ENCODE data around the gene DOK4.

The DOK4 gene

DNA sequence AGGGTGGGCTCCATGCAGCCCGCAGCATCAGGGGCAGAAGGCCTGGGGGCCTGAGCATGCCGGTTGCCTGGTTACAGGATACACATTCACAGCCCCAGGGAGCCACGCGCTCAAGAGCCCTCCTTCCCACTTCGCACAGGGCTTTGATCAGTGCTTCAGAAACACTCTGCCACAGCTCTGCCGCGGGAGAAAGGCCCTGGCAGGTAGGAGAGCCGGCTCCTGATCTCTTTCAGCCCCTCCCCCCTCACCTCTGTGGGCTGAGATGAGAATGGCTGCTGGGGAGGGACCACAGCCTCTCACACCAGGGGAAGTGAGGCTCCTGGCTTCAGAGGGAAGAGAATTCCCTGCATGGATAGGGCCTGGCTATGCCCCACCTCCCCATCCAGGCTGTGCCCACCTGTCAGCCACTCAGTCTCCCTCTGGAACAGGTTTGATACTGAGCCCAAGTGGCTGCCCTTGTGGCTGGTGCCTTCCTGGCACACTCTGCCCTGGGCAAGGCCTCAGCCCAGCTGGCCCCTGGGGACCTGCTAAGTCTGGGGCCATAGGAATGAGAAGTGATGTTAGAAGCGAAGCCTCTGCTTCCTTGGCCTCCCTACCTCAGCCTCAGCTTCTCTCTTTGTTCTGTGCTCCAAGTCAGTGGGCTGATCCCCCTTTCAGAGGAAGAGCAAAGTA is 8.6 kb downstream of the DOK4 start:
- DNase-seq (ENCODE audit: low spot score): no peak

DNA sequence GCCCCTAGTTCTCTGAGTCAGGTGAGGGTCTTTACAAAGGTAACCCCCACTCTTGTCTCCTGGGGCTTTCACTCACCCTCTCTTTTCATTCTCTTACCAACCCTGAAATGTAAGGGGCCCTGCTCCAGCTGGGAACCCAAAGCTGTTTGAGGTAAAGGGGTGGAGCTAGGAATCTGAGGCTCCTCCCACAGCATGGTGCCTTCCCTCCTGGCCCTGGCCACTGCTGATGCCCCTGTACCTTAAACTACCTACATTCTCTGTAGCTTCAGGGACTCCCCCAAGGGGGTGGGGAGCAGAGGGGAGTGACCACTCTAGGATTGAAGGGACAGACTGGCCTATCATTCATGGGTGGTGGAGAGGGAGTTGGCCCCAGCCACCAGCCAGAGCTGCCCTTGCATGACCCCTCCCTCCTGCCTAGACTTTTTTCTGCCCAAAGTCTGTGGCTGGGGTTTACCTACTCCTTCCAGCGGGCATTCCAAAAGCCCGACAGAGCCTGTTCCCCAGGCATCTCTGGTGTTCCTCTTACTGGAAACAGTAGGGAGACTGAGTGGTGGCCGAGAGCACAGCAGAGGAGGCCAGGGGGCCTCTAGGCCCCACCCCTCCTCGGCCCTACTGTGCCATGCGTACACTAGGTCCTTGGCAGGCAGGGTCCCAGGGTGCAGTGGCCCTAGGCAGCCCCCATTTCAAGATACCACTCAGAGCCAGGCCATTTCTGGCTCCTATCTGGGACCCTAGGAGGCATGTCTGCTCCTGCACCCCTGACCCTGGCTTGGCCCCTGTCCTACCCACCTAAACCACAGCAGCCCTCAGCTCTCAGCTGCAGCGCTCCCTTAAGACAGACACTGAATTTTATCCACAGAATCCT is 9.5 kb downstream of the DOK4 start:
- DNase-seq (ENCODE audit: low spot score): no peak

DNA sequence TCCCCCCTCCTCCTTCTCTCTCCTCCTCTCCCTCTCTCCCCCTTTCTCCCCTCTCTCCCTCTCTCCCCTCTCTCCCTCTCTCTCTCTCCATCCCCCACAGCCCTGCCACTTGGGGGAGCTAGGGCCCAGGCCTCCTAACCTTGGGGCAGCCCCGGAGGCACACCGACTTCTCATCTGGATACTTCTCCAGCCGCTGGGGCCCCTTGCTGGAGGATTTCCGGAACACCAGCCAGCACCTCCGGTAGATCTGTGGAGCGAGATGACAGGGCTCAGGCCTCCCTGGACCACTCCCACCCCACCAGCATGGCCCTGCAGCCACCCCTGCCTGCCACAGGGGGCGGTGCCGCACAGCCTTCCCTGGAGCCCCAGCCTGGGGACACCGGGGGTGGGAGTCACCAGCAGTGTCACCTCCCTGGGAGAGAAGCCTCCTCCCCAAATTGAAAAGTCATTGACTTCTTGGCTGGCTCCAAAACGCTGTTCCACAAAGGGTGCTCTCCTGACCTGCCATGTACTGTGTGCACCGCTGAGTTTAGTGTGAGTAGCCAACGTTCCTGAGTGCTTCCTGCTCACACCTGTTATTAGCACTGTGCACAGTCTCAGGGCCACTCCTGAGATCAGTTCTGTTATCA is 10.5 kb downstream of the DOK4 start:
- peak; percentile 50 for DNase-seq (ENCODE audit: low spot score)

DNA sequence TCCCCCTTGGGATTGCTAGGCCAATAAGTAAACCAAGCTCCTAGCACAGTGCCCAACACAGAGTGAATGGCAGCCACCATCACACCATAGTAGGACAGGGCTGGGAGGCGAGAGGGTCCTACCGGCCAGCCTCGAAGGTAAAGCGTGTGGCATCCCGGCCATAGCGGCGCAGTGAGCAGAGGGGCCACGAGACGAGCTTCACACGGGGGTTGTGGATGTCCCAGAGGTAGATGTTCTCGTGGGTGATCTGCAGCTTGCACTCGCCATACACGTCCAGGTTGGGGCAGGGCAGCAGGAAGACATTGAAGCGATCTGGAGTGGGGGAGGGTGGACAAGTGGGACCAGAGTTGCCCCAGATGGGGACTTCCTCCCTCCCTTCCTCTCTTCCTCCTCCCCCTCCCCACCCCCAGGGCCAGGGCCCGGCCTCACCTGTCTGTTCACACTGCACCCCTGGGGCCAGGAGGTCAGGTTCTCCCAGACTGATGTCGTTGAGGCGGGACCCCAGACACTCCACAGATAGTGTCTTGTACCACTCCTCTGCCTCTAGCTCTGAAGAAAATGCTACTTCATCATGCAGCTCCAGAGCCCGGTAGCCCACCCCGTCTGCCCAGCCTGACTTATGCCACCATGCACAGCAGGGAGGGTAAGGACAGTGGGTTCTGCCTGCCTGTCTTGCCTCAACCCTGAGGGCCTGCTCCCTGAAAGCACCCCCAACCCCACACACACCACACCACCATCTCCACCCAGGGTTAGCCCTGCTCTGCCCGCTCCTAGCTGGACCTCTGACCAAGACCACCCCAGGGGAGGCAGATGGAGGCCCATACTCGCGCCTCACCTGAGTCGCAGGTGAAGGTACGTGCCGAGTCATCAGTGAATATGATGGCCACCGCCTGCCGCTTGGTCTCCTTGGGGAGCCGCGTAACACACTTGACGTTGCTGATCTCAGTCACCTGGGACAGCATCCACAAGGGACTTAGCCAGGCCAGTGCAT is 11.3 kb downstream of the DOK4 start:
- DNase-seq (ENCODE audit: low spot score): no peak

DNA sequence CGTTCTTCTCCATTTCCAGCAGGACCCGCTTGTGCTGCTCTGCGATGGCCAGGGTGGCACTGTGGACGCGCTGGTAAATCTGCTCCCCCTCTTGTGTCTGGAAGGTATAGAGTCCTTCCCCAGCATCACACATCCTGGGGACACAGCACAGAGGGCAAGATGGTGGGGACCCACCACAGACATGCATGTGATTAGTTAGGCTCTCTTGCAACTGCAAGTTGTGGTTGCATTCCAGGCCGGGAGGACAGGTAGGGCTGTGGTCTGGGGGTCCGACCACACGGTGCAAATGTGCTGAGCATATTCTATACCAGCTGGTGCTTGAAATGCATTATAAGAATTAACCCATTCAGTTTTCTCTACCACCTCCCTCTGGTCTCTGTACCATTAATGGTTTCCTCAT is 12.4 kb downstream of the DOK4 start:
- no peak for DNase-seq (ENCODE audit: low spot score)

DNA sequence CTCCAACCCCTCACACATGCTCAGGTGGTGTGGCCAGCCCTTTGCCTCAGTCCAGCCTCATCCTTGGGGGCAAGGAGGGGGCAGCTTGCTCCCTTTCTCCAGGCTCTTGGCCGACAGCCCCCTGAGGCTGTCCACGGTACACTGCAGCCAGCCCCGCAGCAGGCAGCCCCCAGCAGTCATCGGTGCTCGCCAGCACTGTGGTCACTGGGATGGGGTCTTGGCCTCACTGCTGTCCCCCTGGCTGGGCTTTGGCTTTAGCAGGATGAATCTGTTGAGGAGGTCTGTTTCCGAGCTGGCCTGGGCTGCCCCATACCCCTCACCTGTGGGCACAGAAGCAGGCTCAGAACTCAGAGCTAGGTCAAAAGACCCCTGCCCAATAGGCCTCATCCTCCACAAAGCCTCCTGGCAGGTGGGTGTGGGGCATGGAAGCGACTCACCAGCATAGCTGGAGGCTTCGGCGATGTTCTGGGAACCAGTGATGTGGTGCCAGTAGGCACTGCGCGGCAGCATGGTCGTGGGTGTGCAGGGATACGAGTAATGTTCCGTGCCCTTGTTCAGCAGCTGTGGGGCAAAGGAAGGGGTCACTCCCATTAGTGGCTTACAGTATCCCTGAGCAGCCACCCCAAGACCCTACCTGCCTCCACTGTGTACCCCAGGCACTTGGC is 13.0 kb downstream of the DOK4 start:
- no peak for DNase-seq (ENCODE audit: low spot score)

DNA sequence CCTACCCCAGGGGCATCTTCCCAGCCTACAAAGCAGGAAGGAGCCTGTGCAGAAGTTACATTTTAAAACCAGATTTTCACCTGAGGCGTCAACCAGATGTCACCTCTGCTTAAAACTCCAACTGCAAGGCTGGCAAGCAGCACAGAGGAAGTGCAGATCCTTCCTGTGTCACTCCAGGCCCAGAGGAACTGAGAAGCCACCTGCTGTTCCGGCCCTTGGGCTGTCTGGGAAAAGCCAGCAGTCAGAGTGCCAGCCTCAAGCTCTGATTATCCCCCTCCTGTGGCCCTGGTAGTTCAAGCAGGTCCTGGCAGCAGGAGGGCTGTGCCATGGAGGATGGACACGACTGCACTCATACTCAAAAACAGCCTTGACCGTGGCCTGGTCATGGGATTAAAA is 13.6 kb downstream of the DOK4 start:
- no peak for DNase-seq (ENCODE audit: low spot score)

DNA sequence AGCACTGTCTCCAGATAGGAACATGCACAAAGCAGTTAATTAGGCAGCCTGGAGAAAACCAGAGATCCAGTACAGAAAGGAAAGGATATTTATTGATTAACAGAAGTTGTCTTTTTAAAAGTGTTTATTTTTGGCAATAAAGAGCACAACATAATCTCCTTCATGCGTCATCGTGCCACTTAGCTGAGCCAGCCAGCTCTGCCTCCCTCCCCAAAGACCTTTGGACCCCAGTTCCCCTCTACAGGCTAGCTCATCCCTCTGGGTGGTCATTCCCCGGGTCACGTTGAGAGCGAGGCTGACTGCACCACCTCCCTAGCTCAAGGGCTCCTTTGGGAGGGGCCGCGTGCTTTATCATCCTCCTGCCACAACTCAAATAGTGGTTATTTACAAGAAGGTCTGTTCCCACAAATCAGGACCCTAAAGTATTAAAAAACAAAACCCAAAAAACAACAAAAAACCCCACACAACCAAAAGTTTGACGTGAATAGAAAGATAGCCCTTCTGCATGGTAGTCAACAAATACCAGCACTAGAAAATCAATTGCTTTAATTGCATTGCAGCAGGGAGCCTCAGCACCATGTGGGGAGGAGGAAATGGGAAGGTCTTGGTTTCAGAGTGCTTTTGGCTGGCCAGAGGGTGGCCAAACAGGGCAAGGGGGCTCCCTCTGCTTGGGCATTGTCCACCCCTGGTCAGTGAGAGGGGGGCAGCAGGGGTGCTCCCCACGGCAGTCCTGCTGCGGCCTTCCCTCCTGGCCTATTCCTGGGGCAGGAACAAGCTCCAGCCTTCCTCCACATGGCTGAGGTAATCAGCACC is 14.2 kb downstream of the DOK4 start:
- no peak for DNase-seq (ENCODE audit: low spot score)

DNA sequence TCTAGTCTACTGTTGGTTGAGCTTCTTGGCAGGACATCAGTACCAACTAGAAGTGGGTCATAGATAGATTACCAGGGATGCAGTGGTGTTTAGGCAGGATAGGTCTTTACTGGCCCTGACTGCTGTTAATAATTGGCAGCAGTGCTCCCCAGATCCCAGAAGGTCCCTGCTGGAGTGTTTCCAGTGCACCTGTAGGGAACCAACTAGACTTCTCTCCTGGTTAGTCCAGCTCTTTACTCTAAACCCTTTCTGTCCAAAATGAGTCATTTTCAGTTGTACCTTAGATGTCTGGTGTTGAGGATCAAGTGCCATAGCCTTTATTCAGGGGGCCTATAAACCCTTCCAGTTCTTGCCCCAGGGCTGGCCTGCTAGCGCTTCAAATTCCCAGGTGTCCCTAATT is 15.1 kb downstream of the DOK4 start:
- no peak for DNase-seq (ENCODE audit: low spot score)

DNA sequence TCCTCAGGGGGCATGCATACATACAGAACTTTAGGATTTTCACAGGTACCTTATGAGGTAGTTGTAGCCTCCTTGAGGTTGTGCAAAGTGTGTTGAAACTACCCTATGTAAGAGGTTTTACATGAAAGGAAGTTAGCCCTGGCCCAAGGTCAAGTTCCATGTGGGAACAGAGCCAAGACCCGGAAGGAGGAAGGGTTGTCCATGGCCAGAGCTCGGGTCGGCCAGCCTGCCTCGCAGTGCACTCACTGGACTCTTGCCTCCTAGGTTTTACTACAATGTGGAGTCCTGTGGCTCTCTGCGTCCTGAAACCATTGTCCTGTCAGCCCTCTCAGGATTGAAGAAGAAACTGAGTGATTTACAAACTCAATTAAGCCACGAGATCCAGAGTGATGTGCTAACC is 15.6 kb downstream of the DOK4 start:
- DNase-seq (ENCODE audit: low spot score): no peak

DNA sequence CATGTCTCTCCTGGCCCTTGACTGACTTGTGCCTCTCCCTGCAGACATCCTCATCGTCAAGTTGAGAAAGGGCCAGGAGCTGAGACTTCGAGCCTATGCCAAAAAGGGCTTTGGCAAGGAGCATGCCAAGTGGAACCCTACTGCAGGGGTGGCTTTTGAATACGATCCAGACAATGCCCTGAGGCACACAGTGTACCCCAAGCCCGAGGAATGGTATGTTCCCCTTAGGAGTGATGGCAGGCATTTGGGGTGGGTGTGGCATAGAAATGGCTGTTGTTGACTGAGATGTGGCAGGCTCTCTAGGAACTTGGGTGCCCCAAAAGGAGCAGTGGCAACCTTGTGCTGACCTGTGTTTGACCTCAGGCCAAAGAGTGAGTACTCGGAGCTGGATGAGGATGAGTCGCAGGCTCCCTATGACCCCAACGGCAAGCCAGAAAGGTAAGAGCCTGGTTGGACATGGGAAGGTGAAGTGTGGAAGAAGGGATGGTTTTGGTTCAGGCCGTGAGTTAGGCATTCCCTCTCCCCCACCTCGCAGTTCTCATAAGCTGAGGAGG is 16.3 kb downstream of the DOK4 start:
- no peak for DNase-seq (ENCODE audit: low spot score)

DNA sequence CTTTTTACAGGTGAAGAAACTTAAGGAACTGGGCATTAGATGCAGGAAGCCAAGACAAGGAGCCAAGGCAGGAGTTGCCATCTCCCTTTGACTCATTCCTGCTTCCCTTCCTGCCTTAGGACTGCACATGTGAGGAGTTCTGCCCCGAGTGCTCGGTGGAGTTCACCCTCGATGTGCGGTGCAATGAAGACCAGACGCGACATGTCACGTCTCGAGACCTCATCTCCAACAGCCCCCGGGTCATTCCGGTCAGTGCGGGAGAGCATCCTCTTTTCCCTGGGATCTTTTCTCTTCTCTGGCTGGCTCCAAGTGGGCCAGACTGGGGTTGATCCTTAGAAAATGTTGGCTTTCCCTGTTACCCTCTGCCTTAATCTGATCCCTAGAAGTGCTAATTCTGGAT is 17.2 kb downstream of the DOK4 start:
- no peak for DNase-seq (ENCODE audit: low spot score)

DNA sequence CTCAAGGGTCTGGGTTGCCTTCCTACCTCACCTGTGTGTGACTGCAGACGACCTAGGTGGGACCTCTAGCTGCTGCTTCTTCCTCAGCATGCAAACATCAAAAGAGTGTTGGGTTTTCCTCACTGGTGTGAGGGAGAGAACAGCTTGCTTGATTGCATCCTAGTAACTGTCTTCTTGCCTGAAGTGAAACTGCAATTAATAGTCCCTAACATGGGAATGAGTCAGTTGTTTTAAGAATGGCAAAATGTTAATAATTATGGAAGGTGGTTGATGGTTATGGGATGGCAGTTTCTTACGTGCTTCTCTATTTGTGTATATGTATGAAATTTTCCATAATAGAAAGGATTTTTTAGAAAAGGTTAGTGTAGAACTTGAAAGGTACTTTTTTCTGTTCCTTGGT is 17.9 kb downstream of the DOK4 start:
- no peak for DNase-seq (ENCODE audit: low spot score)

DNA sequence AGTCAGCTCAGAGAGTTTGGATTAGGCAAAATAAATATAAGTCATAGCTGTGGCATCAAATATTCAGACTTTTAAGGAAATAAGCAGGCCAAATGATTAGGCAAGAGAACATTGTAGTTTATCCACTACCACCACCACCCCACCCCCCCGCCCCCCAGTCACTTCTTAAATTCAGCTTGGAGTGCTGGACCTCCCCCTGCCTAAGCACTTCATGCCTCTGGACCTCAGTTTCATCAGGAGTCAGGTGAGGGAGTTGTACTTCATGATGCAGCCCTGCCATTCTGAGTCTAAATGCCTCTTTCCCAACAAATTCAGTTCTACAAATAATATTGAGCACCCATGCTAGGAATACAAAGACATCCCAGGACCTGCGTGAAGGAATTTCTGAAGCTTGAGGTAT is 21.8 kb downstream of the DOK4 start:
- no peak for DNase-seq (ENCODE audit: low spot score)

DNA sequence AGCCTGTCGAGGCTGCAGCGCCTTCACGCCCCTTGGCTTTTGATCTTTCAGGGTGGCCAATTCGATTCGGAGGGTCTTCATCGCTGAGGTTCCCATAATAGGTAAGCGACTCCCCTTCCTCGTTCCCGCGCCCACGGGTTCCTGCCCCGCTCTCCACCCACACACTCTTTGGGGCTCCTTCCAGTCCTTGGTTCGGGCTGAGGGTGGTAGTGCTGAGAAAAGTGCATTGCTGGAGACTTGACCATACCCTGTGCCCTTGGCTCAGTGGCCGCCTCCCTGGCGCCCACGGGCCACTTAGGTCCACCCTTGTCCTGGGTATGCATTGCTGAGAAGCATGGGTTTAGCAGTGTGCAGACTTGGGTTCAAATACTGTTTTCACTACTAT is 23.3 kb downstream of the DOK4 start:
- DNase-seq (ENCODE audit: low spot score): peak; percentile 56

DNA sequence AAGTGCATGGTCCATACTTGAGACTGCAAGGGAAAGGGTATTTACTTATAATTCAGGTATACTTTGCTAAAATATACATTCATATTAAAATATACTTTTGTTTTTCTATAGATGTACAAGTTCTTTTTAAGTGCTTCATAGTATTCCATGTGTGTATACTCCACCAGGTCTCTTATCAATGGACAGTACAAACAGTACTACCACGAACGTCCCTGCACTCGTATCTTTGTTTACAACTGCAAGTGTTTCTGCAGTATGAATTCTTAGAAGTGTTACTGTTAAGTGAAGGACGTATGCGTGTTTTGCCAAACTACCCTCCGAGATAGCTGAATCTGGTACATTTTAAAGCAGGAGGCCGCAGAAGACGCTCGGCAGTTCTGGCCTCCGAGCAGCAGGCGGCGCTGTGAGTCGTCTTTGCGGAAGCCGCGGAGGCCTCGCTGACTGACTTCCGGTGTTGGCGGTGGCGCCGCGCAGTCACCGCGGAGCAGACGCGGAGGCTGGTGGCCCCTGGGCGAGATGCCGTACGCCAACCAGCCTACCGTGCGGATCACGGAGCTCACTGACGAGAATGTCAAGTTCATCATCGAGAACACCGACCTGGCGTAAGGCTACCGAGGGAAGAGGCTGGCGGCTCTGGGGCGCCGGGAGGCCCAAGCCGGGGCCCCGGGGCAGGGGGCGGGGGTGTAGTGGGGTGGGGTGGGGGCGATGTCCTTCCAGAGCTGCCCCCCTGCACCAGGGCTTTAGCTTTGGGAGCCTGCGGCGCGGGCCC is 23.9 kb downstream of the DOK4 start, which contains the start of gene POLR2C:
Gene POLR2C (plus strand): TSS at position 471 of the 769 bp plus-strand sequence. CDS start 46 bp downstream, at position 517.
- peak; percentile 93 for DNase-seq (ENCODE audit: low spot score)

DNA sequence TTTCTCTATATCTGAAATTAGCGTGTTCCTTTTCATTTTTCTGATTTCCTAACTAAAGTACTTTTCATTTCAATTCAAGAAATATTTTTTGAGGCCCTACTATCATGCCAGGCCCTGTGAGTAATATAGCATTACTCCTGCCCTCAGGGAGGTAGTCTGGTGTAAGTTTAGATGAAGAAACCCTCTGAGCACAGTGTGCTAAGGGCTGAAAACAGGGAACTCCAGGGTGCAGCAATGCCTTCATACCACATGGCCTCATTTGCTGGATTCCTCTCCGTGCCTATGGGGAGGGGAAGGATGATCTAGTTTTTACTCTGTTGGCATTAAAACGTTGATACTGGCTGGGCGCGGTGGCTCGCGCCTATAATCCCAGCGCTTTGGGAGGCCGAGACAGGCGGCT is 34.3 kb downstream of the DOK4 start:
- DNase-seq (ENCODE audit: low spot score): no peak

DNA sequence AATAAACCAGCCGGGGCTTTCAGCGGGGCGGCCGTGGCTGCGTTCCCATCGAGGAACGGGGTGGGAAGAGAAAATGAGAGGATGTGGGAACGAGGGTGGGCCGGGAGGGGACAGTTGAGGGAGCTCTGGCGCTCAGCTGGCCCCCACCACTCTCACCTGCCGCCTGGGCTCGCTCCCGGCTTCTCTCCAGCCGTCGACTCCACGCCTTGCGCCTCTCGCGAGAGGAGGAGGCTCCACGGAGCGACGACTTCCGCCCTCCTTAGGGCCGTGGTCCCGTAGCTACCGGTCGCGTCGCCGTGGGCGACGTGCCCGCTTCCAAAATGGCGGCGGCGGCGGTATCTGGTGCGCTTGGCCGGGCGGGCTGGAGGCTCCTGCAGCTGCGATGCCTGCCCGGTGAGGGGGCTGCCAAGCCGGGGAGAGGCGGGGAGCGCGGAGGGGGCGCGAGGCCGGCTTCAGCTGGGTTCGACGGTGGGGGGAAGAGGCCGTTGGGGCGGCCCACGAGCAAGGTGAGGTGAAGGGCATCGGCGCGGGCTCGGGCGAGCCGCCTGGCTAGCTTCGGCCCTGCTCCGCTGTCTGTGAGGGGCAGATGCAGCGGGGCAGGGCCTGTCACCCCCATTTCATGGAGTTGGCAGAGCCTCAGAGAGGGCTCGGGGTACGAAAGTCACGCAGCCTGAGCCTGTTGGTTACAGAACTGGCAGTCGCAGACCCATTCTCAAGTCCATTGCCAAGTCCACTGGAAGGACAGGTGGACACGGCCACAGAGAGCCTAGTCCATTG is 38.9 kb downstream of the DOK4 start, which contains the start of the genes CIAPIN1 and COQ9:
Gene CIAPIN1 (minus strand): TSS at position 200 of the 777 bp plus-strand sequence. CDS start 6,457 bp downstream, outside the sequence.
Gene COQ9 (plus strand): TSS at position 294 of the 777 bp plus-strand sequence. CDS start 27 bp downstream, at position 321.
- peak; percentile 97 for DNase-seq (ENCODE audit: low spot score)
